ENCODE data around the gene EHBP1. TPM values are rescaled to one million over a fixed set of nuclear protein-coding genes. Genes with fewer than 3 reads are reported as not detected.

The EHBP1 gene
- total RNA-seq, 1 experiment from 2014 or later: 32.1 TPM

GRCh38 chr2:63058921-63059792, 353.6 kb downstream of the EHBP1 start:
- Histone ChIP-seq H3K36me3 (ENCODE audit: insufficient read depth, low read length, poor library complexity, severe bottlenecking) (no peaks in the 10 kb centered on the region), H3K4me1 (ENCODE audit: insufficient read depth, low read length, poor library complexity, severe bottlenecking) (peaks cover 4% of the 10 kb centered on the region), H3K27me3 (replicated peaks; ENCODE audit: insufficient read depth, low read depth, low read length, poor library complexity) (peaks cover 66% of the 10 kb centered on the region), H3K9me3 (ENCODE audit: low read depth, low read length, poor library complexity, severe bottlenecking) (no peaks in the 10 kb centered on the region), H3K27ac (ENCODE audit: low read depth, low read length, poor library complexity, severe bottlenecking) (no peak overlapping the region), H3K4me3 (ENCODE audit: low read depth, low read length, poor library complexity, severe bottlenecking) (no peak overlapping the region)
- intact Hi-C loops (cut with micrococcal nuclease; ENCODE audit: unreplicated experiment): no loop called here
- peak; percentile 46 for TF ChIP-seq EZH2 (IDR thresholded peaks at IDR 0.05; ENCODE audit: borderline replicate concordance, low read depth, low read length, poor library complexity, severe bottlenecking)
- no peak for TF ChIP-seq CTCF (conservative IDR thresholded peaks at IDR 0.05; ENCODE audit: low read depth, low read length)
- DNase-seq (ENCODE audit: low spot score): no peak
- ChIA-PET POLR2A (ENCODE audit: low non-redundant PET) (no interaction called here), CTCF (no interaction called here)
- BruUV-seq (replicated peaks): no TSS peak

GRCh38 chr2:63059793-63060471, 354.4 kb downstream of the EHBP1 start:
- no peak for TF ChIP-seq CTCF (conservative IDR thresholded peaks at IDR 0.05; ENCODE audit: low read depth, low read length)
- no peak for TF ChIP-seq EZH2 (IDR thresholded peaks at IDR 0.05; ENCODE audit: borderline replicate concordance, low read depth, low read length, poor library complexity, severe bottlenecking)
- Histone ChIP-seq H3K9me3 (ENCODE audit: low read depth, low read length, poor library complexity, severe bottlenecking) (no peaks in the 10 kb centered on the region), H3K4me3 (ENCODE audit: low read depth, low read length, poor library complexity, severe bottlenecking) (no peak overlapping the region), H3K4me1 (ENCODE audit: insufficient read depth, low read length, poor library complexity, severe bottlenecking) (peaks cover 4% of the 10 kb centered on the region), H3K36me3 (ENCODE audit: insufficient read depth, low read length, poor library complexity, severe bottlenecking) (no peaks in the 10 kb centered on the region), H3K27ac (ENCODE audit: low read depth, low read length, poor library complexity, severe bottlenecking) (no peak overlapping the region), H3K27me3 (replicated peaks; ENCODE audit: insufficient read depth, low read depth, low read length, poor library complexity) (peaks cover 74% of the 10 kb centered on the region)
- no peak for DNase-seq (ENCODE audit: low spot score)
- intact Hi-C loops (cut with micrococcal nuclease; ENCODE audit: unreplicated experiment): no loop called here
- ChIA-PET CTCF (interaction anchor here (0.6 kb wide), 1 partner anchor 603 kb away, joined by 6 read pairs; no protein-coding TSS in a partner anchor), POLR2A (ENCODE audit: low non-redundant PET) (interaction anchor here (0.6 to 0.7 kb wide), 2 partner anchors 127 to 529 kb away, joined by 3 to 6 read pairs; partner anchors contain the start of gene MDH1)
- BruUV-seq (replicated peaks): no TSS peak

- intact Hi-C loops (cut with micrococcal nuclease; ENCODE audit: unreplicated experiment): no loop called here
- ChIA-PET CTCF (interaction anchor here (0.6 kb wide), 1 partner anchor 604 kb away, joined by 6 read pairs; no protein-coding TSS in a partner anchor), POLR2A (ENCODE audit: low non-redundant PET) (interaction anchor here (0.6 to 0.7 kb wide), 2 partner anchors 127 to 528 kb away, joined by 3 to 6 read pairs; partner anchors contain the start of gene MDH1)
- Histone ChIP-seq H3K4me1 (ENCODE audit: insufficient read depth, low read length, poor library complexity, severe bottlenecking) (peaks cover 4% of the 10 kb centered on the region), H3K4me3 (ENCODE audit: low read depth, low read length, poor library complexity, severe bottlenecking) (no peak overlapping the region), H3K27ac (ENCODE audit: low read depth, low read length, poor library complexity, severe bottlenecking) (no peak overlapping the region), H3K36me3 (ENCODE audit: insufficient read depth, low read length, poor library complexity, severe bottlenecking) (no peaks in the 10 kb centered on the region), H3K27me3 (replicated peaks; ENCODE audit: insufficient read depth, low read depth, low read length, poor library complexity) (peaks cover 80% of the 10 kb centered on the region), H3K9me3 (ENCODE audit: low read depth, low read length, poor library complexity, severe bottlenecking) (no peaks in the 10 kb centered on the region)
- no peak for DNase-seq (ENCODE audit: low spot score)
- no TSS peak for BruUV-seq (replicated peaks)
- TF ChIP-seq EZH2 (IDR thresholded peaks at IDR 0.05; ENCODE audit: borderline replicate concordance, low read depth, low read length, poor library complexity, severe bottlenecking): no peak
- TF ChIP-seq CTCF (conservative IDR thresholded peaks at IDR 0.05; ENCODE audit: low read depth, low read length): no peak
These were observed 355.0 kb downstream of the EHBP1 start for GRCh38 chr2:63060472-63060991.
